Stimulated activated CD8-positive, alpha-beta memory T cell treated with anti-CD3 and anti-CD28 coated beads, Interleukin-7, amount 100 ng/mL, for 4 hours (primary cell): ENCODE data around the gene LEPROT.

ENCODE experiments used
- DNase-seq, 2 donors: peaks; one replicate each; pipeline ENCODE4 v3.0.0-alpha.2; 2020; ENCODE audit warnings: low read depth in 2 of 2

The LEPROT gene

GRCh38 chr1:65477414-65478378 lies 57.2 kb downstream of the LEPROT start:
- DNase-seq: no peak

GRCh38 chr1:65478379-65479026 lies 58.0 kb downstream of the LEPROT start:
- no peak for DNase-seq

GRCh38 chr1:65479554-65480204 lies 59.2 kb downstream of the LEPROT start:
- no peak for DNase-seq

- DNase-seq: no peak
These were observed 60.4 kb downstream of the LEPROT start for GRCh38 chr1:65480684-65481405.

GRCh38 chr1:65483993-65484754 lies 63.7 kb downstream of the LEPROT start:
- no peak for DNase-seq
